SJCRH30 (cell line): Measurements from ENCODE around the gene ACTG1. TPM values are rescaled to one million over a fixed set of nuclear protein-coding genes. Genes with fewer than 3 reads are reported as not detected.

Experiments used
- total RNA-seq: library from RNA; depleted of rRNA; stranded (reverse); fragments of >200 nt; shearing (Covaris generic); gene quantifications from 2 replicates; pipeline ENCODE4 v1.2.3, GENCODE V29; 2014; rRNA removed

The ACTG1 gene
- total RNA-seq, 1 experiment from 2014 or later: 3,121 TPM

Other genes with a start within 250 kb of the ACTG1 start
- gene SLC38A10, start 217.5 kb downstream of the ACTG1 start, total RNA-seq: 97.0 and 99.8 TPM in 2 replicates
- 17.4 and 20.0 TPM in 2 replicates for gene BAHCC1, start 117.3 kb downstream of the ACTG1 start, total RNA-seq
- 0.43 and 0.61 TPM in 2 replicates for gene FSCN2, start 15.6 kb upstream of the ACTG1 start, total RNA-seq
- 52.3 and 60.7 TPM in 2 replicates for gene FAAP100, start 39.6 kb upstream of the ACTG1 start, total RNA-seq
- 118 and 131 TPM in 2 replicates for gene NPLOC4, start 124.3 kb upstream of the ACTG1 start, total RNA-seq
- gene TSPAN10, start 124.4 kb upstream of the ACTG1 start, total RNA-seq: 0.25 and 0.49 TPM in 2 replicates
- gene PDE6G, start 143.7 kb upstream of the ACTG1 start, total RNA-seq: 0.13 and 0.34 TPM in 2 replicates
- 26.7 and 28.4 TPM in 2 replicates for gene OXLD1, start 153.8 kb upstream of the ACTG1 start, total RNA-seq
- gene CCDC137, start 153.9 kb upstream of the ACTG1 start, total RNA-seq: 50.3 and 52.8 TPM in 2 replicates
- gene ARL16, start 171.0 kb upstream of the ACTG1 start, total RNA-seq: 83.7 and 89.9 TPM in 2 replicates
- 88.6 and 103 TPM in 2 replicates for gene HGS, start 171.2 kb upstream of the ACTG1 start, total RNA-seq
- 93.7 and 128 TPM in 2 replicates for gene MRPL12, start 190.6 kb upstream of the ACTG1 start, total RNA-seq
- 33.2 and 34.8 TPM in 2 replicates for gene SLC25A10, start 199.5 kb upstream of the ACTG1 start, total RNA-seq